C4-2B (cell line): Measurements from ENCODE around the gene POU4F1.

Experiments used
- ZFX ChIP-seq: fragments of 450-650 bp; IDR thresholded peaks from 2 replicates; pipeline ENCODE4 v1.6.1; 2017
- TF ChIP-seq, protein P1 (sequence below): fragments of 450-650 bp; conservative IDR thresholded peaks from 2 replicates; pipeline ENCODE4 v1.5.1; 2017; ENCODE audit warnings: mild to moderate bottlenecking

DNA sequence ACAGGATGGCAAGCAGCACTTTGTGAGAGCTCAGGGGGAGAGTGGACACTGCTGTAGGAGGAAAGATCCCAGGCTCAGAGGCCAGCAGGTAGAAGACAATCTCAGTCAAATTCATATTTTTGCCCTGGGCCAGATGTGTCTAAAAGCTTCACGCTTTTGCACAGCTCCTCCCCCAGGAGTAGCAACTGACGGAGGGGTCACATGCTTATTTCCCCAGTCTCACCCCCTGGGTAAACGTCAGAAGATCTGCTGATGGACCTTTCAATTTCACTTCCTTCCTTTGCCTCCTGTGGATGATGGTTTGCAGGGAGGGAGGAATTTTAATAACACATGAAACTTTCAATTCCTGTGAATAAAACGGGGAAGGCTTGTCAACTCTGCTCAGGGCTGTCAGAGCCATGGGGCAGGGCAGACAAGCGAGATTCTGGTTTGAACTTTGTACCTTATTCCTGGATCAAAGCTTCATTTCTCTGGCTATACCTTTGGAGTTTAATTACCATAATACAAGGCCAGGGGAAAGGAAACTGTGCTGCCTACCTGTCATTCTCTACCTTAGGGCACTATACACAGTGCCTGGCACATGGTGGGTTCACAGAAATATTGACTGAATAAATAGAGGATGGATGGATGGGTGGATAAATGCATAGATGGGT, 41.0 kb downstream of the POU4F1 start:
- TF ChIP-seq, protein P1, sequence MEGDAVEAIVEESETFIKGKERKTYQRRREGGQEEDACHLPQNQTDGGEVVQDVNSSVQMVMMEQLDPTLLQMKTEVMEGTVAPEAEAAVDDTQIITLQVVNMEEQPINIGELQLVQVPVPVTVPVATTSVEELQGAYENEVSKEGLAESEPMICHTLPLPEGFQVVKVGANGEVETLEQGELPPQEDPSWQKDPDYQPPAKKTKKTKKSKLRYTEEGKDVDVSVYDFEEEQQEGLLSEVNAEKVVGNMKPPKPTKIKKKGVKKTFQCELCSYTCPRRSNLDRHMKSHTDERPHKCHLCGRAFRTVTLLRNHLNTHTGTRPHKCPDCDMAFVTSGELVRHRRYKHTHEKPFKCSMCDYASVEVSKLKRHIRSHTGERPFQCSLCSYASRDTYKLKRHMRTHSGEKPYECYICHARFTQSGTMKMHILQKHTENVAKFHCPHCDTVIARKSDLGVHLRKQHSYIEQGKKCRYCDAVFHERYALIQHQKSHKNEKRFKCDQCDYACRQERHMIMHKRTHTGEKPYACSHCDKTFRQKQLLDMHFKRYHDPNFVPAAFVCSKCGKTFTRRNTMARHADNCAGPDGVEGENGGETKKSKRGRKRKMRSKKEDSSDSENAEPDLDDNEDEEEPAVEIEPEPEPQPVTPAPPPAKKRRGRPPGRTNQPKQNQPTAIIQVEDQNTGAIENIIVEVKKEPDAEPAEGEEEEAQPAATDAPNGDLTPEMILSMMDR = no peak
- TF ChIP-seq ZFX = no peak
